ENCODE data around the gene GLRX3. TPM values are rescaled to one million over a fixed set of nuclear protein-coding genes. Genes with fewer than 3 reads are reported as not detected.

Gene GLRX3
- total RNA-seq, 2 donors from 2014 or later: 38.9 to 49.5 TPM

- H3K9me3 ChIP-seq: no peaks in the 10 kb centered on the region
- peak; percentile 36 for DNase-seq (ENCODE audit: low spot score)
- no peak overlapping the region for H3K27ac ChIP-seq
- H3K4me1 ChIP-seq: no peaks in the 10 kb centered on the region
- H3K4me3 ChIP-seq: no peak overlapping the region
- no peak for TF ChIP-seq CTCF (IDR thresholded peaks at IDR 0.05)
- H3K27me3 ChIP-seq: no peaks in the 10 kb centered on the region
- H3K36me3 ChIP-seq: no peaks in the 10 kb centered on the region
Observed at GRCh38 chr10:130121486-130122079, 14.6 kb upstream of the GLRX3 start.

GRCh38 chr10:130127364-130128061 lies 8.7 kb upstream of the GLRX3 start:
- no peak for DNase-seq (ENCODE audit: low spot score)
- peak; percentile 61 to 83 for TF ChIP-seq CTCF (IDR thresholded peaks at IDR 0.05)
- Histone ChIP-seq H3K4me1 (peaks cover 0 to 7% of the 10 kb centered on the region in 2 donors), H3K9me3 (no peaks in the 10 kb centered on the region), H3K36me3 (no peaks in the 10 kb centered on the region), H3K27ac (no peak overlapping the region), H3K27me3 (no peaks in the 10 kb centered on the region), H3K4me3 (no peak overlapping the region)

GRCh38 chr10:130128062-130128781 lies 8.0 kb upstream of the GLRX3 start:
- no peaks in the 10 kb centered on the region for H3K27me3 ChIP-seq
- no peak overlapping the region for H3K4me3 ChIP-seq
- no peaks in the 10 kb centered on the region for H3K36me3 ChIP-seq
- H3K27ac ChIP-seq: no peak overlapping the region
- H3K9me3 ChIP-seq: no peaks in the 10 kb centered on the region
- H3K4me1 ChIP-seq: peaks cover 0 to 7% of the 10 kb centered on the region in 2 donors
- no peak for DNase-seq (ENCODE audit: low spot score)
- TF ChIP-seq CTCF (IDR thresholded peaks at IDR 0.05): no peak

GRCh38 chr10:130128922-130129321 lies 7.3 kb upstream of the GLRX3 start:
- H3K4me1 ChIP-seq: peaks cover 0 to 7% of the 10 kb centered on the region in 2 donors
- H3K27me3 ChIP-seq: no peaks in the 10 kb centered on the region
- no peak overlapping the region for H3K27ac ChIP-seq
- no peak overlapping the region for H3K4me3 ChIP-seq
- TF ChIP-seq CTCF (IDR thresholded peaks at IDR 0.05): no peak
- DNase-seq (ENCODE audit: low spot score): no peak
- no peaks in the 10 kb centered on the region for H3K36me3 ChIP-seq
- H3K9me3 ChIP-seq: no peaks in the 10 kb centered on the region

GRCh38 chr10:130135676-130136225 lies 440 bp upstream of the GLRX3 start:
- Histone ChIP-seq H3K9me3 (no peaks in the 10 kb centered on the region), H3K36me3 (no peaks in the 10 kb centered on the region), H3K27me3 (no peaks in the 10 kb centered on the region), H3K27ac (peak overlapping the region; percentile 78 to 85), H3K4me1 (peaks cover 0 to 37% of the 10 kb centered on the region in 2 donors), H3K4me3 (peak overlapping the region; percentile 88 to 98)
- TF ChIP-seq CTCF (IDR thresholded peaks at IDR 0.05): no peak
- no peak for DNase-seq (ENCODE audit: low spot score)
